GM04504 (cell line): ENCODE data around the gene ZNF865.
"Not testable (repeated sequence)": the region's sequence is repeated elsewhere in the genome, so short reads cannot be mapped to it uniquely, and the experiment has no call there.

Experiments
- DNase-seq: peaks from one replicate; pipeline ENCODE4 v3.0.0-alpha.2; 2012; ENCODE audit warnings: low read depth

Gene ZNF865

GRCh38 chr19:55605637-55606470, at the start of gene ZNF865:
TSS of gene ZNF865 (plus strand) at chr19:55605647. CDS start at chr19:55613619, 7,972 bp downstream.
- DNase-seq, result peak; percentile 61

- no peak for DNase-seq
These were observed 45.8 kb upstream of the ZNF865 start for GRCh38 chr19:55559684-55560083.

GRCh38 chr19:55563261-55563690, 42.2 kb upstream of the ZNF865 start:
- no peak for DNase-seq

- DNase-seq, result no peak
These were observed 38.6 kb upstream of the ZNF865 start for GRCh38 chr19:55566823-55567222.

- no peak for DNase-seq
These were observed 37.6 kb upstream of the ZNF865 start for GRCh38 chr19:55567708-55568328.

- not testable (repeated sequence) for DNase-seq
These were observed 36.0 kb upstream of the ZNF865 start for GRCh38 chr19:55569477-55569876.

- DNase-seq, result not testable (repeated sequence)
These were observed 31.5 kb upstream of the ZNF865 start for GRCh38 chr19:55573929-55574328.

- no peak for DNase-seq
These were observed 28.7 kb upstream of the ZNF865 start for GRCh38 chr19:55576746-55577145.

GRCh38 chr19:55578031-55578760, 27.3 kb upstream of the ZNF865 start:
- DNase-seq, result no peak

GRCh38 chr19:55578761-55579747, 26.4 kb upstream of the ZNF865 start:
- DNase-seq, result no peak

- no peak for DNase-seq
These were observed 25.5 kb upstream of the ZNF865 start for GRCh38 chr19:55579766-55580621.

GRCh38 chr19:55580628-55581144, 24.8 kb upstream of the ZNF865 start, which contains the start of gene ZNF579:
TSS of gene ZNF579 (minus strand) at chr19:55580848. CDS start at chr19:55579639, 1,209 bp downstream.
- DNase-seq, result peak; percentile 70

- no peak for DNase-seq
These were observed 24.2 kb upstream of the ZNF865 start for GRCh38 chr19:55581145-55581822.

- DNase-seq, result no peak
These were observed 23.6 kb upstream of the ZNF865 start for GRCh38 chr19:55581823-55582223.

GRCh38 chr19:55582284-55582683, 23.2 kb upstream of the ZNF865 start:
- DNase-seq, result not testable (repeated sequence)

GRCh38 chr19:55583897-55584296, 21.6 kb upstream of the ZNF865 start:
- not testable (repeated sequence) for DNase-seq

GRCh38 chr19:55584871-55585270, 20.6 kb upstream of the ZNF865 start:
- no peak for DNase-seq

- no peak for DNase-seq
These were observed 19.6 kb upstream of the ZNF865 start for GRCh38 chr19:55585658-55586339.
